GM10248 (cell line): ENCODE results near the gene MYZAP.

Experiments used
- CTCF ChIA-PET: fragments of 300-600 bp; sonication (Branson Sonifier 250); formaldehyde crosslinking; extraction: SDS; loops from one replicate; lab custom pipeline; 2021; ENCODE audit warnings: antibody characterized with exemption; lab: Yijun Ruan, JAX
- POLR2A ChIA-PET: fragments of 350-650 bp; sonication (Branson Sonifier 250); formaldehyde crosslinking; extraction: SDS; loops from one replicate; lab custom pipeline; 2020; ENCODE audit warnings: antibody characterized with exemption; lab: Yijun Ruan, JAX
- DNase-seq: peaks from one replicate; pipeline ENCODE4 v3.0.0; 2012; ENCODE audit errors: extremely low spot score
- TF ChIP-seq, protein P1 (sequence below): IDR thresholded peaks from 2 replicates; pipeline ENCODE4 v1.5.1; 2012; ENCODE audit warnings: mild to moderate bottlenecking, low read depth; ENCODE audit errors: extremely low read depth, missing control alignments, control extremely low read depth

Gene MYZAP

DNA sequence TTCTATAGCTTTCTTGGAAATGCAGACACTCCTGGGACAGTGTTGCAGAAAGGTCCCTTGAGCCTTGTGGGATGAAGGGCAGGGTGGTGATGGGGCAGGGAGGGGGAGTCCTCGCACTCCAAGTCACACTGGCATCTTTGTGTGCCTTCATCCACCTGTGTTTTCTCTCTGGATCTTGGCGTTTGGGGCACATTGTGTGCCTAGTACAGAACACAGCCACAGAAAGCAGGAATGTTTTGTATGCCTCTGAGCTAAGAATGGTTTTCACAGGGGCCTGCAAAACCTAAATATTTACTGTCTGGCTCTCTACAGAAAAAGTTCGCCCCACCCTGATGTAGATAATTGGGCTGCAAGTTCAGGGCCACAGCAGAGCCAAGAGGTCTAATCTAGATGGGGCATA is 5.7 kb downstream of the MYZAP start:
- ChIA-PET POLR2A (no interaction called here), CTCF (no interaction called here)
- TF ChIP-seq, protein P1, sequence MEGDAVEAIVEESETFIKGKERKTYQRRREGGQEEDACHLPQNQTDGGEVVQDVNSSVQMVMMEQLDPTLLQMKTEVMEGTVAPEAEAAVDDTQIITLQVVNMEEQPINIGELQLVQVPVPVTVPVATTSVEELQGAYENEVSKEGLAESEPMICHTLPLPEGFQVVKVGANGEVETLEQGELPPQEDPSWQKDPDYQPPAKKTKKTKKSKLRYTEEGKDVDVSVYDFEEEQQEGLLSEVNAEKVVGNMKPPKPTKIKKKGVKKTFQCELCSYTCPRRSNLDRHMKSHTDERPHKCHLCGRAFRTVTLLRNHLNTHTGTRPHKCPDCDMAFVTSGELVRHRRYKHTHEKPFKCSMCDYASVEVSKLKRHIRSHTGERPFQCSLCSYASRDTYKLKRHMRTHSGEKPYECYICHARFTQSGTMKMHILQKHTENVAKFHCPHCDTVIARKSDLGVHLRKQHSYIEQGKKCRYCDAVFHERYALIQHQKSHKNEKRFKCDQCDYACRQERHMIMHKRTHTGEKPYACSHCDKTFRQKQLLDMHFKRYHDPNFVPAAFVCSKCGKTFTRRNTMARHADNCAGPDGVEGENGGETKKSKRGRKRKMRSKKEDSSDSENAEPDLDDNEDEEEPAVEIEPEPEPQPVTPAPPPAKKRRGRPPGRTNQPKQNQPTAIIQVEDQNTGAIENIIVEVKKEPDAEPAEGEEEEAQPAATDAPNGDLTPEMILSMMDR = no peak
- no peak for DNase-seq

DNA sequence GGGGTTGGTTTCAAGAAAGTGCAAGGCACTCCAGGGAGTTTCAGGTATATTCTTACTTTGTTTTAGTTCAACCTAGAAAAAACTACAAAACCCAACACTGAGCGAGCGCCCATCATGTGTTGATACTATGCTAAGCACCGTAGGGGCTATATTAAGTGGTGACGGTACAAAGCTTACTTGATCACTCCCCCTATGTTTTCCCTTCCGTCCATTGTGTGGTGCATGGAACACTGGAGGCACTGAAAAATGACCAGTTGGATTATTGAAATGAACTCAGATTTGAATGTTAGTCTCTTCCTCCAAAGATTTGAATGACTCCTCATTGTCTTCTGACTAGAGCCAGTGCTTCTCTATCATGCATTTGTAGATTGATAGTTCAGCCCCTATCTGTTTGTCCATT is 6.6 kb downstream of the MYZAP start:
- CTCF ChIA-PET = interaction anchor here (1.5 kb wide), 1 partner anchor 14 kb away, joined by 4 read pairs; no protein-coding TSS in a partner anchor
- TF ChIP-seq, protein P1 = no peak
- no peak for DNase-seq
- POLR2A ChIA-PET = no interaction called here

DNA sequence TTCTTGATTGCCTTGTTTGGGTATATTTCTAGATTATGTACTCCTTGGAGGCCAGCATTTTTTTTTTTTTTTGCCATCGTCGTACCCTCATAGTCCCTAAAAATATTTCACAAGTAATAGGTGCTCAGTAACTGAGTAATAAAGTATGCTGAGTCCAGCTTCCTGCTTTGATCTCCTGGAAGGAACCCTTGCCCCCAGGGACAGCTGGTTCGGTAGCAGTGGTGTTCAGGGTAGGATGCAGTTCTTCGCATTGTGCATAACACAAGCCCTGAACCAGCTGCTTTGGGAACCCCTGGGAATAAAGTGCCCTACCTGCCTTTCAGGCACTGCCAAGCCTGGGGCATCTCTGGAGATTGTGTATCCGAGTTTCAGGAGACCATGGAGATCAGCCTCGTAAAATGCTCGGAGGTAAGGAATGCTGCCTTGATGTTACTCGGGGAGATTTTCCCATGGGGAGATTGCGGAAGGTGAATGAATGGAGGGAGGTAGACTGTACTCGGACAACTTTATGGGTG is 7.6 kb downstream of the MYZAP start:
- ChIA-PET CTCF (interaction anchor here (0.8 to 1.5 kb wide), 3 partner anchors 12 to 66 kb away, joined by 3 to 4 read pairs (median 3); no protein-coding TSS in a partner anchor), POLR2A (no interaction called here)
- TF ChIP-seq, protein P1 = no peak
- DNase-seq = no peak

DNA sequence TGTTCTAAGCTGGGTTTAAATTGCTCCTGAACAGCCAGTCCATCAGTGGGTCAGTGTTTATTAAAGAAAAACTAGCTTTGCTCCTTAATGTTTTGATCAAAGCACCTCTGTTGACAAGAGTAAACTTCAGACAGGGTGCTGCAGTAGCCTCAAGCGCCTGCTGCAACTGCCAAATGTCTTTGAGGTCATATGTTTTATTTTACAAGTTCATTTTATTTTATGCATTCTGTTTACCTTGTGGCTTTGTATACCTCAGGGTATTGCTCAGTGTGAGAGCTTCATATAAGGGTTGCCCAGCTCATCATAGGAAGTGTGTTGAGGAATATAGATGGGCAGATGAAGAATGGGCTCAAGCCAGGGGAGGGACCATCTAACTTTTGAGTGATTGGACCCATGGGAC is 8.5 kb downstream of the MYZAP start:
- no peak for DNase-seq
- ChIA-PET POLR2A (no interaction called here), CTCF (interaction anchor here (1.4 kb wide), 1 partner anchor 12 kb away, joined by 3 read pairs; no protein-coding TSS in a partner anchor)
- TF ChIP-seq, protein P1 = no peak

DNA sequence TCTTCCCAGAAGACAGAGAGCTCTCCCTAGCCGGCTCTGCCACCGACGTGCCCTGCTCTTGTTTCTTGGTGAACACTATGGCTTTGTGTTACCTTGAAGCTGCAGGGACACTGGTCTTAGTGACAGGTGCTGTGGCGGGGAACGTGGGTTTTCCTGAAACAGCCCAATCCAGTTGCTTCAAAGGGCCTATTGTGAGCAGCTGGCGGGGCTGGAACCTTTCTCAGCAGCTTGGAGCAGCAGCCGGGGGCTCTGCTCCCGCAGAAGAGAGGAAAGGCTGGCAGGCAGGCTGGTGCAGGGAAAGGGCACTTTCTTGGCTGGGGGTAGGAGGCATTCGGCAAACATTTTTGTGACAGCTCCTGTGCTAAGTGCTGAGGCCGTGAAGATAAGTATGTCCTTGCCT is 12.8 kb downstream of the MYZAP start:
- ChIA-PET POLR2A (no interaction called here), CTCF (no interaction called here)
- DNase-seq = no peak
- TF ChIP-seq, protein P1 = no peak

DNA sequence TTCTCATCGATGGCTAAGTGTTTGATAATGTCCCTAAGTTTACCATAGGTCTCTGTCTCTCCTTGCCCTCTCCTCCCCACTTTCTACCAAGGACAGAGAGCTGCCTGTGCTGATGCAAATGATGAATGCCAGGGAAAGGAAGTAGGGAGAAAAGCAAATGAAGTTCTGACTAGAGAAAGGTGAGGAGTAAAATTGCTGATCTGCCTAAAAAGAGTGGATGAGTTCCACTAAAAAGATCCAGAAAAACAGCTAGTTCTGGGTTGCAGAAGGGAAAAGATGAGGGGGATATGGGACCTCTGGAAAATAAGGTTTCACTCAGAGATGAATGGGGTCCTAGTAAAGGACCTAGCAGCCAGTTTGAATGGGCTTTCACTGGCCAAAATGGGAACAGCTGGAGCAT is 13.8 kb downstream of the MYZAP start:
- POLR2A ChIA-PET = no interaction called here
- no peak for DNase-seq
- CTCF ChIA-PET = no interaction called here
- TF ChIP-seq, protein P1 = no peak
